Measurements from ENCODE around the gene SCGN.

GRCh38 chr6:25637960-25638434 is 14.0 kb upstream of the SCGN start:
- TF ChIP-seq CTCF (IDR thresholded peaks at IDR 0.05) (no peak), POLR2A (IDR thresholded peaks at IDR 0.05) (no peak)
